Activated CD8-positive, alpha-beta memory T cell treated with anti-CD3 and anti-CD28 coated beads, Interleukin-2, amount 50 U/mL, for 1 hour (primary cell): Measurements from ENCODE around the gene CCDC157.

Experiments used
- DNase-seq: peaks from one replicate; pipeline ENCODE4 v3.0.0-alpha.2; 2020; ENCODE audit errors: extremely low read depth

CCDC157 gene

GRCh38 chr22:30356449-30357235 is at the start of gene CCDC157, which contains the start of gene SF3A1:
TSS of gene CCDC157 (plus strand) at chr22:30357007. CDS start at chr22:30366001, 8,994 bp downstream.
TSS of gene SF3A1 (minus strand) at chr22:30356894. CDS start at chr22:30356792, 102 bp downstream.
- DNase-seq, result peak; percentile 57

- DNase-seq, result no peak
These were observed 49.7 kb upstream of the CCDC157 start for GRCh38 chr22:30307041-30307574.

- no peak for DNase-seq
These were observed 48.7 kb upstream of the CCDC157 start for GRCh38 chr22:30308093-30308492.

- DNase-seq, result no peak
These were observed 48.1 kb upstream of the CCDC157 start for GRCh38 chr22:30308518-30309230.

GRCh38 chr22:30309951-30310741 is 46.7 kb upstream of the CCDC157 start:
- no peak for DNase-seq

- DNase-seq, result no peak
These were observed 45.7 kb upstream of the CCDC157 start for GRCh38 chr22:30310881-30311771.

GRCh38 chr22:30312053-30312452 is 44.8 kb upstream of the CCDC157 start:
- no peak for DNase-seq

- DNase-seq, result no peak
These were observed 43.1 kb upstream of the CCDC157 start for GRCh38 chr22:30313527-30314363.

- no peak for DNase-seq
These were observed 41.9 kb upstream of the CCDC157 start for GRCh38 chr22:30314915-30315314.

- DNase-seq, result no peak
These were observed 40.7 kb upstream of the CCDC157 start for GRCh38 chr22:30315962-30316576.

GRCh38 chr22:30317778-30318177 is 39.0 kb upstream of the CCDC157 start:
- no peak for DNase-seq

- DNase-seq, result no peak
These were observed 37.9 kb upstream of the CCDC157 start for GRCh38 chr22:30318799-30319419.

GRCh38 chr22:30320021-30320556 is 36.7 kb upstream of the CCDC157 start:
- no peak for DNase-seq

GRCh38 chr22:30321461-30321860 is 35.3 kb upstream of the CCDC157 start:
- no peak for DNase-seq

GRCh38 chr22:30323246-30323645 is 33.6 kb upstream of the CCDC157 start:
- DNase-seq, result no peak

- no peak for DNase-seq
These were observed 32.6 kb upstream of the CCDC157 start for GRCh38 chr22:30324014-30324730.

- no peak for DNase-seq
These were observed 31.6 kb upstream of the CCDC157 start for GRCh38 chr22:30325065-30325720.
